Loucy (cell line): ENCODE results near the gene KPNA1.

Experiments
- H2AFZ ChIP-seq: fragments of 200-600 bp; sonication (generic); 2 replicates; pipeline ENCODE4 v1.6.0; 2016; ENCODE audit warnings: antibody characterized with exemption, mild to moderate bottlenecking, low read length, moderate library complexity
- H3F3A ChIP-seq: fragments of 200-600 bp; 2 replicates; pipeline ENCODE4 v1.6.0; 2016; ENCODE audit warnings: antibody characterized with exemption, low read depth, mild to moderate bottlenecking
- H3K27me3 ChIP-seq: fragments of 200-600 bp; sonication (generic); 2 replicates; pipeline ENCODE4 v1.6.1; 2014; ENCODE audit warnings: low read length, mild to moderate bottlenecking; ENCODE audit not compliant: insufficient read depth, poor library complexity, severe bottlenecking
- H3K36me3 ChIP-seq: fragments of 200-600 bp; sonication (generic); 2 replicates; pipeline ENCODE4 v1.6.1; 2016; ENCODE audit warnings: low read length; ENCODE audit not compliant: insufficient read depth
- H3K4me1 ChIP-seq: fragments of 200-600 bp; sonication (generic); 2 replicates; pipeline ENCODE4 v1.5.1; 2014; ENCODE audit warnings: low read length, mild to moderate bottlenecking; ENCODE audit not compliant: insufficient read depth, poor library complexity, severe bottlenecking
- H3K4me2 ChIP-seq: fragments of 200-600 bp; sonication (generic); 2 replicates; pipeline ENCODE4 v1.6.0; 2014; ENCODE audit warnings: antibody characterized with exemption, low read length, low read depth, mild to moderate bottlenecking; ENCODE audit not compliant: poor library complexity, severe bottlenecking
- H3K4me3 ChIP-seq: fragments of 200-600 bp; sonication (generic); 2 replicates; pipeline ENCODE4 v1.5.1; 2014; ENCODE audit warnings: low read length, mild to moderate bottlenecking, mixed read lengths; ENCODE audit not compliant: poor library complexity, severe bottlenecking
- H3K79me2 ChIP-seq: fragments of 200-600 bp; sonication (generic); 2 replicates; pipeline ENCODE4 v1.6.1; 2014; ENCODE audit warnings: low read length; ENCODE audit not compliant: insufficient read depth
- H3K9ac ChIP-seq: fragments of 200-600 bp; sonication (generic); 2 replicates; pipeline ENCODE4 v1.6.0; 2014; ENCODE audit warnings: mild to moderate bottlenecking, low read depth, low read length, moderate library complexity; ENCODE audit not compliant: poor library complexity, severe bottlenecking
- H3K9me2 ChIP-seq: fragments of 200-600 bp; sonication (generic); replicated peaks from 2 replicates; pipeline ENCODE4 v1.6.1; 2016; ENCODE audit warnings: low read depth, low read length, mixed read lengths
- H3K9me3 ChIP-seq: fragments of 200-600 bp; sonication (generic); 2 replicates; pipeline ENCODE4 v1.6.1; 2014; ENCODE audit warnings: mild to moderate bottlenecking, antibody characterized with exemption, low read length, low read depth; ENCODE audit not compliant: insufficient read depth
- H4K20me1 ChIP-seq: fragments of 200-600 bp; sonication (generic); 2 replicates; pipeline ENCODE4 v1.6.0; 2014; ENCODE audit warnings: antibody characterized with exemption, low read length, mild to moderate bottlenecking; ENCODE audit not compliant: insufficient read depth, poor library complexity, severe bottlenecking
- CTCF ChIP-seq: fragments of 200-600 bp; sonication (generic); conservative IDR thresholded peaks from 2 replicates; pipeline ENCODE4 v1.5.1; 2014; ENCODE audit warnings: mild to moderate bottlenecking, antibody characterized with exemption, low read length
- EZH2phosphoT487 ChIP-seq: fragments of 200-600 bp; IDR thresholded peaks from 2 replicates; pipeline ENCODE4 v1.6.1; 2018; ENCODE audit warnings: antibody characterized with exemption, mild to moderate bottlenecking, moderate library complexity, borderline replicate concordance

KPNA1 gene

DNA sequence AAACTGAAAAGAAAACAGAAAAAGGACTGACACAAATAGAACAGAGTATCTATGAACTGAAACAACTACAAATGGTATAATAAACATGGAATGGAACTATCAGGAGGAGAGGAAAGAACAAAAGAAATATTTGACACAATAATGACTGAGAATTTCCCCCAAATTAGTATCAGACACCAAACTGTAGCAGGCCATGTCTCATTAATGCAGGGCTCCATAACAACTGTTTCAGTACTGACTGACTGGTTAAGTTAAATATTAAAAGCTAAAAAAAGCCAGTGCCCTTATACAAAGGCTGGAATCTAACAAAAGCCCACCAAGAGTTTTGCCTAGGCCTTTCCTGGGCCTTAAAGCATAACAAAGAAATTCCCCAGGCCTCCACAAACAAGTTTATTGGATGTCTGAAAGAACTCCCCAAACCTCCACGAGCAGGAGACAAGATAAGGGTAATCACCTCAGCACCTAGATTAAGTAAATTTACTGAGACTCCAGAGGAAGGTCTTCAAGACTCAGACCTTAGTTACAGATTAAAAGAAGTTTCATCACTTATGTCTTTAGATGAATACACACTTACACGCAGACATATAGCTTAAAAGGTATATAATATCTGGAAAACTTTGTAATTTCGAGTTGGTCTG lies 45.7 kb downstream of the KPNA1 start:
- no peaks in the 10 kb centered on the region for H3F3A ChIP-seq
- peaks cover 71% of the 10 kb centered on the region for H3K79me2 ChIP-seq
- H4K20me1 ChIP-seq, result peaks cover 70% of the 10 kb centered on the region
- H2AFZ ChIP-seq, result no peak overlapping the region
- no peak overlapping the region for H3K4me3 ChIP-seq
- no peak overlapping the region for H3K9ac ChIP-seq
- TF ChIP-seq EZH2phosphoT487, result no peak
- TF ChIP-seq CTCF, result no peak
- peaks cover 23% of the 10 kb centered on the region for H3K4me1 ChIP-seq
- H3K27me3 ChIP-seq, result no peaks in the 10 kb centered on the region
- H3K9me3 ChIP-seq, result no peaks in the 10 kb centered on the region
- peaks cover 25% of the 10 kb centered on the region; the same call in 1 of the 2 replicates for H3K36me3 ChIP-seq
- H3K4me2 ChIP-seq, result no peak overlapping the region
- no peaks in the 10 kb centered on the region for H3K9me2 ChIP-seq

DNA sequence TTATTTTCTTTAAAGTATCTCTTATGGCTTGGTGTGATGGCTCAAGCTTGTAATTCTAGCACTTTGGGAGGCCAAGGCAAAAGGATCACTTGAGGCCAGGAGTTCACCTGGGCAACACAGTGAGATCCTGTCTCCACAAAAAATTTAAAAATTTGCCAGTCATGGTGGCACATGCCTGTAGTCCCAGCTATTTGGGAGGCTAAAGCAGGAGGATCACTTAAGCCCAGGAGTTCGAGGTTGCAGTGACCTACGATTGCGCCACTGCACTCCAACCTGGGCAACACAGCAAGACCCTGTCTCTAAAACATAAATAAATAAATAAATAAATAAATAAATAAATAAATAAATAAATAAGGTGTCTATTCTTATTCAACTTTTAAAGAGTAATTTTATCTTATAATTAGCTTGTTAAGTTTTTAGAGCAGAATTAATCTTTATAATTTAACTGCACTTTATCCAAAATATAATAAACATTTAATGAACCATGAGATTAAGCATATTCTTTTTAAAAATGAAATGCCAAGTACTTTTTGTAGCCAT lies 48.0 kb downstream of the KPNA1 start:
- H3K36me3 ChIP-seq, result peaks cover 45% of the 10 kb centered on the region
- peaks cover 65% of the 10 kb centered on the region for H4K20me1 ChIP-seq
- peaks cover 49% of the 10 kb centered on the region for H3K79me2 ChIP-seq
- no peaks in the 10 kb centered on the region for H3K9me2 ChIP-seq
- H2AFZ ChIP-seq, result no peak overlapping the region
- no peak overlapping the region for H3K4me3 ChIP-seq
- TF ChIP-seq CTCF (no peak), EZH2phosphoT487 (no peak)
- peaks cover 23% of the 10 kb centered on the region for H3K4me1 ChIP-seq
- H3K9ac ChIP-seq, result no peak overlapping the region
- no peaks in the 10 kb centered on the region for H3K9me3 ChIP-seq
- no peaks in the 10 kb centered on the region for H3K27me3 ChIP-seq
- H3K4me2 ChIP-seq, result no peak overlapping the region
- H3F3A ChIP-seq, result no peaks in the 10 kb centered on the region

GRCh38 chr3:122464659-122465058 lies 50.1 kb downstream of the KPNA1 start:
- no peak overlapping the region for H3K9ac ChIP-seq
- H3F3A ChIP-seq, result no peaks in the 10 kb centered on the region
- peaks cover 51% of the 10 kb centered on the region for H4K20me1 ChIP-seq
- no peak overlapping the region for H2AFZ ChIP-seq
- TF ChIP-seq CTCF (no peak), EZH2phosphoT487 (no peak)
- peaks cover 20% of the 10 kb centered on the region for H3K4me1 ChIP-seq
- H3K4me3 ChIP-seq, result no peak overlapping the region
- H3K79me2 ChIP-seq, result peaks cover 29% of the 10 kb centered on the region
- peaks cover 63% of the 10 kb centered on the region for H3K36me3 ChIP-seq
- H3K27me3 ChIP-seq, result no peaks in the 10 kb centered on the region
- H3K4me2 ChIP-seq, result no peak overlapping the region
- H3K9me2 ChIP-seq, result no peaks in the 10 kb centered on the region
- H3K9me3 ChIP-seq, result no peaks in the 10 kb centered on the region
